Thyroid gland (tissue), 4 donors: ENCODE measurements around the gene AGMO. TPM values are rescaled to one million over a fixed set of nuclear protein-coding genes. Genes with fewer than 3 reads are reported as not detected.

Source experiments
- DNase-seq, 2 donors: peaks; one replicate each; pipeline ENCODE4 v3.0.0-alpha.2; 2019
- H3K27ac ChIP-seq, 3 donors: fragments of 200-600 bp; sonication (generic); 1 replicate in 2 of 3; 2 replicates in 1 of 3; pipeline ENCODE4 v1.5.1; 2016 to 2019; ENCODE audit warnings: mild to moderate bottlenecking in 1 of 3, moderate library complexity in 1 of 3
- H3K27me3 ChIP-seq: fragments of 200-600 bp; sonication (generic); one replicate; pipeline ENCODE4 v1.5.1; 2019
- H3K36me3 ChIP-seq, 2 donors: fragments of 200-600 bp; sonication (generic); one replicate each; pipeline ENCODE4 v1.5.1; 2016 to 2019
- H3K4me1 ChIP-seq, 2 donors: fragments of 200-600 bp; sonication (generic); one replicate each; pipeline ENCODE4 v1.5.1; 2017 to 2019
- H3K4me3 ChIP-seq, 3 donors: fragments of 200-600 bp; sonication (generic); replicated peaks in 1 of 3; 1 replicate in 2 of 3; 2 replicates in 1 of 3; pipeline ENCODE4 v1.5.1; 2016; ENCODE audit warnings: mild to moderate bottlenecking in 1 of 3
- H3K9me3 ChIP-seq: fragments of 200-600 bp; sonication (generic); one replicate; pipeline ENCODE4 v1.5.1; 2017
- POLR2A ChIP-seq, 2 donors: fragments of 450-650 bp; IDR thresholded peaks; one replicate each; pipeline ENCODE4 v1.6.1; 2017; ENCODE audit warnings: antibody characterized with exemption in 2 of 2, mild to moderate bottlenecking in 2 of 2, moderate library complexity in 1 of 2
- WGBS, 2 donors: methylation state at CpG; one replicate each; pipeline ENCODE4 v1.1.5; 2017; 5-methylcytosine and 5-hydroxymethylcytosine counted together
- intact Hi-C: fragments of 100-400 bp; cut with DNase I; formaldehyde crosslinking; loops from one replicate; pipeline ENCODE4 v1.15.1; 2023
- total RNA-seq, 4 donors: library from RNA; depleted of rRNA; stranded (reverse); fragments of >200 nt; gene quantifications; one replicate each; pipeline ENCODE4 v1.2.3, GENCODE V29; 2016
- TF ChIP-seq, protein P1 (sequence below), 6 experiments: fragments of 200-600 bp in 3 of 6; fragments of 450-650 bp in 3 of 6; sonication (generic) in 3 of 6; IDR thresholded peaks; one replicate each; pipeline ENCODE4 v1.5.1; 2016 to 2019; ENCODE audit warnings: antibody characterized with exemption in 6 of 6, mild to moderate bottlenecking in 2 of 6, inconsistent platforms in 1 of 6, moderate library complexity in 1 of 6

AGMO gene
- total RNA-seq, 4 donors from 2014 or later: 0.83 to 2.0 (median 1.8) TPM

DNA sequence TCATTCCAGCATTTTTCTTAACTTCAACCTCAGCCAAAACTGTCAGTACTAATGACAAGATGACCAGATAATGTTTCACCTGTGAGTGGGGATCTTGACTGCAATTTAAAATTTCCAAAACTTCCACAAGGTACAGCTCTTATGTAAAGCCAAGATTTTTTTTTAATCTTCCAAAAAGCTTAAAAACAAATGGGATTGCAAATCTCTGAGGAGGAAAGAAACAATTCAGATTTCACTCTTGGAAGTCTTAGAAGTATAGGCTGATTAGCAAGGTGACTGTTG, 90.2 kb downstream of the AGMO start:
- DNase-seq: no peak
- Histone ChIP-seq H3K36me3 (no peaks in the 10 kb centered on the region), H3K27me3 (no peaks in the 10 kb centered on the region), H3K4me1 (no peaks in the 10 kb centered on the region), H3K4me3 (no peak overlapping the region), H3K27ac (no peak overlapping the region), H3K9me3 (no peaks in the 10 kb centered on the region)
- intact Hi-C loops: no loop called here
- no peak for TF ChIP-seq POLR2A (IDR thresholded peaks at IDR 0.05)
- TF ChIP-seq, protein P1, sequence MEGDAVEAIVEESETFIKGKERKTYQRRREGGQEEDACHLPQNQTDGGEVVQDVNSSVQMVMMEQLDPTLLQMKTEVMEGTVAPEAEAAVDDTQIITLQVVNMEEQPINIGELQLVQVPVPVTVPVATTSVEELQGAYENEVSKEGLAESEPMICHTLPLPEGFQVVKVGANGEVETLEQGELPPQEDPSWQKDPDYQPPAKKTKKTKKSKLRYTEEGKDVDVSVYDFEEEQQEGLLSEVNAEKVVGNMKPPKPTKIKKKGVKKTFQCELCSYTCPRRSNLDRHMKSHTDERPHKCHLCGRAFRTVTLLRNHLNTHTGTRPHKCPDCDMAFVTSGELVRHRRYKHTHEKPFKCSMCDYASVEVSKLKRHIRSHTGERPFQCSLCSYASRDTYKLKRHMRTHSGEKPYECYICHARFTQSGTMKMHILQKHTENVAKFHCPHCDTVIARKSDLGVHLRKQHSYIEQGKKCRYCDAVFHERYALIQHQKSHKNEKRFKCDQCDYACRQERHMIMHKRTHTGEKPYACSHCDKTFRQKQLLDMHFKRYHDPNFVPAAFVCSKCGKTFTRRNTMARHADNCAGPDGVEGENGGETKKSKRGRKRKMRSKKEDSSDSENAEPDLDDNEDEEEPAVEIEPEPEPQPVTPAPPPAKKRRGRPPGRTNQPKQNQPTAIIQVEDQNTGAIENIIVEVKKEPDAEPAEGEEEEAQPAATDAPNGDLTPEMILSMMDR (IDR thresholded peaks at IDR 0.05): no peak

- no peak for DNase-seq
- Histone ChIP-seq H3K4me3 (no peak overlapping the region), H3K27me3 (no peaks in the 10 kb centered on the region), H3K9me3 (no peaks in the 10 kb centered on the region), H3K4me1 (no peaks in the 10 kb centered on the region), H3K27ac (no peak overlapping the region), H3K36me3 (no peaks in the 10 kb centered on the region)
- no peak for TF ChIP-seq POLR2A (IDR thresholded peaks at IDR 0.05)
- TF ChIP-seq, protein P1 (IDR thresholded peaks at IDR 0.05): no peak
- intact Hi-C loops: no loop called here
- 82 to 88% methylated on average over 1 of the region's 1 CpG for WGBS, 2 donors
Measured at GRCh38 chr7:15470825-15471668, 90.8 kb downstream of the AGMO start.

DNA sequence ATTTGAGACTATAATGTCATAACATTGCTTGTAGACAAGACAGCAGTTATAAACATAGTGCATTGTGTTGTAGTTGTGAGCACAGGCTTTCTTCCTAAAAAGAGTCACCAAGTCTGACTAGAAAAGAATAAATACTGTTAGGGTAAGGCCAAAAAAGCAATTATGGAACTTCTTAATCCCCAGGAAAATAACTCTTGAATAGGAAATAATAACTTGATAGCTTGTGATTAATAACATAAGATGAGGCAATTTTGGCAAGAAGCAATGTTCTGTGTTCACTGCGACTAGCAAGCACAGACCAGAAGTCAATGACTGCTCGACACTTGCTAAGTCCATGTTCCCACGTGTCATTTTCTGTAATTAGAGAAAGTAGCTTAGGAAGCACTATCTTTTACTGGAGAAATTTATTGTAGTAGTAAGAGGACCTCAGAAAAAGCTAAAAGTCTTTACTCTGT, 97.1 kb downstream of the AGMO start:
- Histone ChIP-seq H3K36me3 (no peaks in the 10 kb centered on the region), H3K4me3 (no peak overlapping the region), H3K27ac (peak overlapping the region in 1 of 3 donors; percentile 10), H3K9me3 (no peaks in the 10 kb centered on the region), H3K27me3 (no peaks in the 10 kb centered on the region), H3K4me1 (no peaks in the 10 kb centered on the region)
- 69 to 78% methylated on average over 3 of the region's 3 CpGs for WGBS, 2 donors
- intact Hi-C loops: no loop called here
- TF ChIP-seq POLR2A (IDR thresholded peaks at IDR 0.05): no peak
- TF ChIP-seq, protein P1 (IDR thresholded peaks at IDR 0.05): no peak
- no peak for DNase-seq

DNA sequence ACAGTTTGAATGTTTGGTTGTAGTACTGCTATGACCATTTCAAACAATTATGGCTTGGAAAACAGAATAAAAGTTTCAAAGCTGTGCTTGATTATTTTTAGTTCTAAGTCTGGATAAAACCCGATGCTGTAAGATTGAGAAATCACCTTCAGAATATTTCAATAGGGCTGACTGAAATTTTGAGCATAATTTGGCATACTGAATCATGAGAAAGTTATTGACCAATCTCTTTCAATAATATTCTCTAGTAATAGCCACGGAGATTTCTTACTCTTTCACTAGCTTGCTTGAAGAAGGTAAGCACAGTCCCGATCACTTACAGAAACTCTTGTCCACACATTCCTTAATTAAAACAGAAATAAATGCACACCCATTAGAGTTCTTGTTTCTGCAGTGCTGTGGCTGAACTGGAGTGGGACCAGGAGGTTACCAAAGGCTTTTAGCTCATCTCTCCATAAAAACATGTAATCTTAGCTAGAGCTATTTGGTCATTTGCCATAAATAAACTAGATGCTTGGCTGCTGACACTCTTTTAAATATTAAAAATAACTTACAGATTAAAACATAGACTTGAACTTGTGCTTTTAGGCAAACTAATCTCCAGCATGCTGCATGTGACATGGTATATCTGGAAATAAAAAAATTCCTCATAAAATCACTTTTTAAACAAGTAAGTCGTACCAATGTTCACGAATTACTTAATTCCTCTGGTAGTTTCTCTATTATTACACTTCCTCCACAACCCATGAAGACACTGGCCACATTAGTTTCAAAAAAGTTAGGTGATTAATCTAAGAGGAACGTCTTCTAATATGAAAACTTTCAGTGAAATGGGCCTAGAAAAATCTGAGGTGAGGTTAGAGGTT, 97.8 kb downstream of the AGMO start:
- intact Hi-C loops: no loop called here
- Histone ChIP-seq H3K36me3 (no peaks in the 10 kb centered on the region), H3K4me1 (no peaks in the 10 kb centered on the region), H3K27me3 (no peaks in the 10 kb centered on the region), H3K27ac (peak overlapping the region in 1 of 3 donors; percentile 10), H3K9me3 (no peaks in the 10 kb centered on the region), H3K4me3 (no peak overlapping the region)
- 68 to 74% methylated on average over 6 of the region's 6 CpGs for WGBS, 2 donors
- no peak for TF ChIP-seq POLR2A (IDR thresholded peaks at IDR 0.05)
- TF ChIP-seq, protein P1 (IDR thresholded peaks at IDR 0.05): no peak
- DNase-seq: no peak
